ENCODE results near the gene ITGA11.

DNA sequence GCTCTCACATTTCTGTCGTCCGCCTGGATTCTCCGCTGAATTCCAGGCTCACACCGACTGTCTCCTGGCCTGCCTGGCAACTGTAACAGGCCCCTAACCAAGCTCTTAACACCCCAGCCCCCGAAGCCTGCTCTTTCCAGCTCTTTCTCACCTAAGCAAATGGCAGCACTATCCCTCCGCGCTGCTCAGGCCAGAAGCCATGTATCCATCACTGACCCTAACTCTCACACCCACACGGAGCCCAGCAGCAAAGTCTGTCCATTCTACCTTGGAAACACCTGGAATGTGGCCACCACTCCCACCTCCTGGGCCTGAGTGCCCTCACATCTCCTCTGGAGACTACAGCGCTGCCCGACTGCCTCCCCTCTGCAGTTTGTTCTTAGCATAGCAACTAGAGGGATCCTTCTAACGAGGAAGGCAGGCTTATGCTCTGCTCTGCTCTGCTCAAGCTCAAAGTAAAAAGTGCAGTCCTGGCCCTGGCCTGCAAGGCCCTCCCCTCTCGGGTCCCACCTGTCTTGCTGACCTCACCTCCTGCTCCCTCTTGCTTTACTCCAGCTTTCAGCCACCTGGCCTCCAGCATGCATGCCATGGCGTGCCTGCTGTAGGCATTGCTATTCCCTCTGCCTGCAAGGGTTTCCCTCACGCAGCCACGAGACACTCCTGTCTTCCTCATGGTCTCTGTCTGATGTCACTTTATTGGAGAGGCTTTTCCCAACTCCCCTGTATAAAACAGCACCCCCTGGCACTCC is 127.2 kb downstream of the ITGA11 start:
- TF ChIP-seq, protein P1, sequence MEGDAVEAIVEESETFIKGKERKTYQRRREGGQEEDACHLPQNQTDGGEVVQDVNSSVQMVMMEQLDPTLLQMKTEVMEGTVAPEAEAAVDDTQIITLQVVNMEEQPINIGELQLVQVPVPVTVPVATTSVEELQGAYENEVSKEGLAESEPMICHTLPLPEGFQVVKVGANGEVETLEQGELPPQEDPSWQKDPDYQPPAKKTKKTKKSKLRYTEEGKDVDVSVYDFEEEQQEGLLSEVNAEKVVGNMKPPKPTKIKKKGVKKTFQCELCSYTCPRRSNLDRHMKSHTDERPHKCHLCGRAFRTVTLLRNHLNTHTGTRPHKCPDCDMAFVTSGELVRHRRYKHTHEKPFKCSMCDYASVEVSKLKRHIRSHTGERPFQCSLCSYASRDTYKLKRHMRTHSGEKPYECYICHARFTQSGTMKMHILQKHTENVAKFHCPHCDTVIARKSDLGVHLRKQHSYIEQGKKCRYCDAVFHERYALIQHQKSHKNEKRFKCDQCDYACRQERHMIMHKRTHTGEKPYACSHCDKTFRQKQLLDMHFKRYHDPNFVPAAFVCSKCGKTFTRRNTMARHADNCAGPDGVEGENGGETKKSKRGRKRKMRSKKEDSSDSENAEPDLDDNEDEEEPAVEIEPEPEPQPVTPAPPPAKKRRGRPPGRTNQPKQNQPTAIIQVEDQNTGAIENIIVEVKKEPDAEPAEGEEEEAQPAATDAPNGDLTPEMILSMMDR (conservative IDR thresholded peaks at IDR 0.05 in 1 of 2, IDR thresholded peaks at IDR 0.05 in 1 of 2; ENCODE audit: low read depth in 1 of 2, low read length in 2 of 2), result no peak
- TF ChIP-seq EZH2 (IDR thresholded peaks at IDR 0.05; ENCODE audit: low read length, missing control alignments), result no peak

All from fibroblast of lung (primary cell).